ENCODE data around the gene UBE2E2. TPM values are rescaled to one million over a fixed set of nuclear protein-coding genes. Genes with fewer than 3 reads are reported as not detected.

Gene UBE2E2
- total and polyA plus RNA-seq, 2 experiments from 2014 or later = 140 to 246 TPM

DNA sequence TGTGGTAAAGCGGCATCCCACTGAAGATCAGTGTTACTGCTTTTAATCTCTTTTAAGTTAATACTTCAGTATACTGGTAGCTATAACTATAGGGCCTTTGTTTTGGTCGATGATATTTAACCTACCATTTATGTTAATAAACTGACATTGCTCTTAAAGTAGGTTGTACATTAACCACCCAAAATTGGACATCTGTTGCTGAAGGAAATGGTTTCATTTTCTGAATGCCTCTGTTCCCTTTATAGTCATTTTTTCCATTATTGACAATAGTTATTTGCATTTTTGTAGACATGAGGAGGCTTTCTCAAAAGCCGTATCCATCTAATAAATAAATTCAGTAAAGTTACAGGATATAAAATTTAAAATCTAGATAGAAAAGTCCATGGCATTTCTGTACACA is 350.2 kb downstream of the UBE2E2 start:
- H3K4me3 ChIP-seq = no peak overlapping the region
- H3K36me3 ChIP-seq = no peaks in the 10 kb centered on the region
- H3K27ac ChIP-seq = no peak overlapping the region
- TF ChIP-seq, protein P1, sequence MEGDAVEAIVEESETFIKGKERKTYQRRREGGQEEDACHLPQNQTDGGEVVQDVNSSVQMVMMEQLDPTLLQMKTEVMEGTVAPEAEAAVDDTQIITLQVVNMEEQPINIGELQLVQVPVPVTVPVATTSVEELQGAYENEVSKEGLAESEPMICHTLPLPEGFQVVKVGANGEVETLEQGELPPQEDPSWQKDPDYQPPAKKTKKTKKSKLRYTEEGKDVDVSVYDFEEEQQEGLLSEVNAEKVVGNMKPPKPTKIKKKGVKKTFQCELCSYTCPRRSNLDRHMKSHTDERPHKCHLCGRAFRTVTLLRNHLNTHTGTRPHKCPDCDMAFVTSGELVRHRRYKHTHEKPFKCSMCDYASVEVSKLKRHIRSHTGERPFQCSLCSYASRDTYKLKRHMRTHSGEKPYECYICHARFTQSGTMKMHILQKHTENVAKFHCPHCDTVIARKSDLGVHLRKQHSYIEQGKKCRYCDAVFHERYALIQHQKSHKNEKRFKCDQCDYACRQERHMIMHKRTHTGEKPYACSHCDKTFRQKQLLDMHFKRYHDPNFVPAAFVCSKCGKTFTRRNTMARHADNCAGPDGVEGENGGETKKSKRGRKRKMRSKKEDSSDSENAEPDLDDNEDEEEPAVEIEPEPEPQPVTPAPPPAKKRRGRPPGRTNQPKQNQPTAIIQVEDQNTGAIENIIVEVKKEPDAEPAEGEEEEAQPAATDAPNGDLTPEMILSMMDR (IDR thresholded peaks at IDR 0.05; ENCODE audit: low read depth, low read length) = no peak
- H3K4me1 ChIP-seq (ENCODE audit: low read depth) = no peaks in the 10 kb centered on the region
- DNase-seq (ENCODE audit: low read depth in 1 of 2, low spot score in 1 of 2) = no peak
- H3K27me3 ChIP-seq = no peaks in the 10 kb centered on the region
- H3K9me3 ChIP-seq (ENCODE audit: low read depth) = no peaks in the 10 kb centered on the region

DNA sequence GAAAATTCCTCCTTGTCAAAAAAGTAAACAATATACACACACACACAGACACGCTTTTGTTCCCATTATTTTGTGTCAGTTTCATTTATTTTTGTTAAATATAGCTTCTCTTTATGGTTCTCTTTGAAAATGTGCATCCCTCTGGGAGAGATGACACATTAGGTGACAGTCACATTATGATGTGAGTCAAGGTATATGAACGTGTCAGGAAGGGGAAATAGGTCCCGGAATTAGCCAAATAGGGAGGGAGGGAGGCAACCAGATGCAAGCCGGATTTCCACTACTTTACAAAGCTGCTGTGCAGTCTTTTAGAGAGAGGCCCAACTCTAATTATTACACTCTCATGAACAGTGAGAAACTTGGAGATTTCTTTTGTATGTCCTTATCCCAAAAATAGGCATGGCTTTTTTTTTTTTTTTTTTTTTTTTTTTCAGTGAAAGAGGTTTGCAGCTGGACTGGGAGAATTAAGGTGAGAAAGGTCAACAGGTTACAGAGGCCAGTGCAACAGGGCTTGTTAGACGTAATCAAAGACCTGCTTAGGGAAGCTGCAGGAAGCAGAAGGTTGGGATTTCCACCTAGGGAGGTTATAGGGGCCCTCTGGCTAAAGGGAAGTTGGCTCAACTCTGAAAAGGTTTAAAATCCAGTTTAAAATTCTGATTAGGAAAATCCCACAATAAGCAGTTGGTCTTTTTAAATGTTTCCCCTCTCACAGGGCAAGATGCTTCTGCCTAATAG is 362.1 kb downstream of the UBE2E2 start:
- no peak overlapping the region for H3K4me3 ChIP-seq
- H3K36me3 ChIP-seq = no peaks in the 10 kb centered on the region
- no peaks in the 10 kb centered on the region for H3K27me3 ChIP-seq
- DNase-seq (ENCODE audit: low read depth in 1 of 2, low spot score in 1 of 2) = no peak
- no peak overlapping the region for H3K27ac ChIP-seq
- no peaks in the 10 kb centered on the region for H3K9me3 ChIP-seq (ENCODE audit: low read depth)
- peaks cover 3% of the 10 kb centered on the region for H3K4me1 ChIP-seq (ENCODE audit: low read depth)
- TF ChIP-seq, protein P1 (IDR thresholded peaks at IDR 0.05; ENCODE audit: low read depth, low read length) = no peak

DNA sequence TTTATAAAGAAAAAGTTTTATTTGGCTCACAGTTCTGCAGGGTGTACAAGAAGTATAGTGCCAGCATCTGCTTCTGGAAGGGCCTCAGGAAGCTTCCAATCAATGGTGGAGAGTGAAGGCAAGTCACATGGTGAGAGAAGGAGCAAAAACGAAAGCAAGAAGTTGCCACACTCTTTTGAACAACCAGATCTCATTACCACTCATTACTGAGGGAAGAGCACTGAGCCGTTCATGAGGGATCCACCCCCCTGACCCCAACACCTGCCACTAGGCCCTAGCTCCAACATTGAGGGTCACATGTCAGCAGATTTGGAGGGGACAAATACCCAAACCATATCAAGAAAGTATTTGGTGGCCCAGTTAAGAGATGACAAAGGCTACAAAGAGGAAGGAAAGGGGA is 363.4 kb downstream of the UBE2E2 start:
- no peaks in the 10 kb centered on the region for H3K9me3 ChIP-seq (ENCODE audit: low read depth)
- TF ChIP-seq, protein P1 (IDR thresholded peaks at IDR 0.05; ENCODE audit: low read depth, low read length) = no peak
- H3K4me1 ChIP-seq (ENCODE audit: low read depth) = peaks cover 3% of the 10 kb centered on the region
- DNase-seq (ENCODE audit: low read depth in 1 of 2, low spot score in 1 of 2) = no peak
- no peak overlapping the region for H3K4me3 ChIP-seq
- no peaks in the 10 kb centered on the region for H3K27me3 ChIP-seq
- H3K27ac ChIP-seq = no peak overlapping the region
- no peaks in the 10 kb centered on the region for H3K36me3 ChIP-seq

DNA sequence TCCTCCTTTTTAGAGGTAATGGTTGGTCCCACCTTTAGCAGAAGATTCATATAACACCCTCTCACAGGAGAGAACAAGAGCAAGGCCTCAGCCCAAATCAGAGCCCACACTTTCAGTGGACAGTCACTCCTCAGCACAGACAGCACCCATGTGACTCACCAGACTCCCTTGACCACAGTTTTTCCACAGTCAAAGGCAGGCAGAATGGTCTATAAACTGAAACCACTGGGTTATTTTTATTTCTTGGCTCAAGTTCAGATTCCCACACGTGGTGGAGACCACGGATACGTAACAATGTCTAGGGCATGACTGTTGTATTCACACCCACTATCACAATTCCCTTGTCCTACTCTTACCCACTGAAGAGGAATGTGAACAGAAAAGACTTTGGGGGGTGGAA is 364.8 kb downstream of the UBE2E2 start:
- H3K27ac ChIP-seq = no peak overlapping the region
- TF ChIP-seq, protein P1 (IDR thresholded peaks at IDR 0.05; ENCODE audit: low read depth, low read length) = no peak
- peak in 1 of 2 donors; percentile 89 for DNase-seq (ENCODE audit: low read depth in 1 of 2, low spot score in 1 of 2)
- H3K4me3 ChIP-seq = no peak overlapping the region
- no peaks in the 10 kb centered on the region for H3K9me3 ChIP-seq (ENCODE audit: low read depth)
- no peaks in the 10 kb centered on the region for H3K36me3 ChIP-seq
- peaks cover 3% of the 10 kb centered on the region for H3K4me1 ChIP-seq (ENCODE audit: low read depth)
- H3K27me3 ChIP-seq = no peaks in the 10 kb centered on the region

DNA sequence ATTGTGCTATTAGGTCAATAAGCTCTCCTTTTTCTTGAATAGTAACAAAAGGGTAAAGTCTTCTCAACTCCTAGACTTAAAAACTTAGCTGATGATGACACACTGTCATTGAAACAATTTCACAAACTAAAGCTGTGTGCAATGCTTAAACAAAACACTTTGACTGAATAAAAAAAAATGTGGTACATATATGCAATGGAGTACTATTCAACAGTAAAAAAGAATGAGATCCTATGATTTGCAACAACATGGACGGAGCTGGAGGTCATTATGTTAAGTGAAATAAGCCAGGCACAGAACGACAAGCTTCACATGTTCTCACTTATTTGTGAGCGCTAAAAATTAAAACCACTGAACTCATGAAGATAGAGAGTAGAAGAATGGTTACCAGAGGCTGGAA is 370.7 kb downstream of the UBE2E2 start:
- H3K27me3 ChIP-seq = no peaks in the 10 kb centered on the region
- TF ChIP-seq, protein P1 (IDR thresholded peaks at IDR 0.05; ENCODE audit: low read depth, low read length) = no peak
- H3K36me3 ChIP-seq = no peaks in the 10 kb centered on the region
- no peaks in the 10 kb centered on the region for H3K4me1 ChIP-seq (ENCODE audit: low read depth)
- H3K9me3 ChIP-seq (ENCODE audit: low read depth) = no peaks in the 10 kb centered on the region
- no peak for DNase-seq (ENCODE audit: low read depth in 1 of 2, low spot score in 1 of 2)
- no peak overlapping the region for H3K4me3 ChIP-seq
- no peak overlapping the region for H3K27ac ChIP-seq
